Stimulated activated CD8-positive, alpha-beta memory T cell treated with anti-CD3 and anti-CD28 coated beads, Interleukin-12 subunit alpha, Interleukin-12 subunit beta, amount 100 ng/mL, for 24 hours (primary cell): Measurements from ENCODE around the gene BRAF.
"Not testable (repeated sequence)": the region's sequence is repeated elsewhere in the genome, so short reads cannot be mapped to it uniquely, and the experiment has no call there.

Source experiments
- DNase-seq: peaks from one replicate; pipeline ENCODE4 v3.0.0-alpha.2; 2020; ENCODE audit errors: extremely low read depth

Gene BRAF

GRCh38 chr7:140769852-140770251 lies 154.9 kb downstream of the BRAF start:
- no peak for DNase-seq

DNA sequence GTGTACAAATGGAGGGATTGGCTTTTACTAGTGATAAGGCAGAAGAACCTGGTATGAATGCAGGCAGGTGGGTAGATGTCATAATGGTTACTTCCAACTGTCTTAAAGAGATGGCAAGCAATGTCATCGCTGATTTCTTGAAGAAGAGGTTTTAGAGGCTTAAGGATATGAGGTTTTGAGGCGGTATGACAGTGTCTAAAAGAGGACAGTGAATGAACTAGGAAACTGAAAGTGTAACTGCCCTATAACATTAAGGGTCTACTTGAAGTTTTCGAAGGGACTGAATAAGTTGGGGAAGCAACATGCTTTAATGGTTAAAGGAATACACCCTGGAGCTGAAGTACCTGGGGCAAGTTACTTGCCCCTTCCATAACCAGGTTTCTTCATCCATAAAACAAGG lies 157.3 kb downstream of the BRAF start:
- DNase-seq, result no peak

GRCh38 chr7:140765441-140765840 lies 159.3 kb downstream of the BRAF start:
- not testable (repeated sequence) for DNase-seq

DNA sequence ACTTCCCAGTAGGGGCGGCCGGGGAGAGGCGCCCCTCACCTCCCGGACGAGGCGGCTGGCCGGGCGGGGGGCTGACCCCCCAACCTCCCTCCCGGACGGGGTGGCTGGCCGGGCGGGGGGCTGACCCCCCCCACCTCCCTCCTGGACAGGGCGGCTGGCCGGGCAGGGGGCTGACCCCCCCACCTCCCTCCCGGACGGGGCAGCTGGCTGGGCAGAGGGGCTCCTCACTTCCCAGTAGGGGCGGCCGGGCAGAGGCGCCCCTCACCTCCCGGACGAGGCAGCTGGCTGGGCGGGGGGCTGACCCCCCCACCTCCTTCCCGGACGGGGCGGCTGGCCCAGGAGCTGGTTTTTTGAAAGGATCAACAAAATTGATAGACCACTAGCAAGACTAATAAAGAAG lies 161.6 kb downstream of the BRAF start:
- not testable (repeated sequence) for DNase-seq

DNA sequence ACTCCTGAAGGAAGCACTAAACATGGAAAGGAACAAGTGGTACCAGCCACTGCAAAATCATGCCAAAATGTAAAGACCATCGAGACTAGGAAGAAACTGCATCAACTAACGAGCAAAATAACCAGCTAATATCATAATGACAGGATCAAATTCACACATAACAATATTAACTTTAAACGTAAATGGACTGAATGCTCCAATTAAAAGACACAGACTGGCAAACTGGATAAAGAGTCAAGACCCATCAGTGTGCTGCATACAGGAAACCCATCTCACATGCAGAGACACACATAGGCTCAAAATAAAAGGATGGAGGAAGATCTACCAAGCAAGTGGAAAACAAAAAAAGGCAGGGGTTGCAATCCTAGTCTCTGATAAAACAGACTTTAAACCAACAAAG lies 163.4 kb downstream of the BRAF start:
- not testable (repeated sequence) for DNase-seq

GRCh38 chr7:140754506-140754905 lies 170.2 kb downstream of the BRAF start:
- no peak for DNase-seq

DNA sequence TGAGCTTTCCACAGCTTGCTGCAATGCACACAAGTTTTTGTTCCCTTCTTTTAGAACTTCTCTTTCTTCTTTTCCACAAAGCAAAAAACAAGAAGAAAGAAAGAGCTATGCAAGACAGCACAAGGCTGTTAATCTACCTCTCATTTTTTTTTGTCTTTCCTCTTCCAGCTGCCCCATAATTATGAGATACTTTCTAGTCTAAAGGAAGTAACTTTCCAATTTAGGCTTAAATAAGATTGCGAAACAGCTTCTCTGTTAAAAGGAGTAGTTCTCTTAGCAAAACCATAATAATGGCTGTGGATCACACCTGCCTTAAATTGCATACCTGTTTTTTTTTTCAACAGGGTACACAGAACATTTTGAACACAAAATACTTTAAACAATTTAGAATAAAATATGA lies 172.2 kb downstream of the BRAF start:
- no peak for DNase-seq

- no peak for DNase-seq
These were observed 178.0 kb downstream of the BRAF start for GRCh38 chr7:140746751-140747150.

DNA sequence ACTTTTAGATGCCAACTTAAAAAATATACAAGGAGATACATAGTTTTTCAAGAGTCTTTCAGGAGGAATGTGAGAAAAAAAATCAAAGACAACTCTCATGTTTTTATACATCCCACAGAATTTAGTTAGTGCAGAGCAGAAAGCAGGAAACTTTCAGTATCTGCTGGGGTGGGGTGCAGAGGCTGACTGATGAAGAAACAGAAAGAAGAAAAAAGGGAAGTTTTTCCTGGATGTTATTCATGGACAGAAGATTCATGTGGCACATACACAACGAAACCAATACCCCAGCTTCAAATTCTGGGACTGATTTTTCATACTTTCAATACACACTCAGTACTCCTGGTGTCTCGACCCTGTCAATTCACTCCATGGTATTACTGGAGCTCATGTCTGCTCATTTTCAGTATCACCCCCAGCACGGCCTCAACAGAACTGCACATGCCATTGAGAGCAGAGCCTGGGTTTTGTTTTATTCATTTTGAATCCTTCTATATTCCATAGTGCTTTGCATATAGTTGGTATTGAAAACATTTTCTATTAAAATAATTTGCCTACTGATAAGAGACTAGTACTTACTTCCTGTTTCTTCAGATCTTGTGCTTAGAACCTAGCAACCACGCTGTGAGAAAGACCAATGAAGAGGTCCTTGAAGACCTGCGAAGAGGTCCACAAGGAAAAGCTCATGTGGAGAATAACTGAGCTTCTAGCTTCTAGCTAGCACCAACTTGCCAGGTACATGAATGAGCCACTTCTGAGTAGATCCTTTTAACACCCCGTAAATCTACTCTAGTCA lies 179.3 kb downstream of the BRAF start:
- no peak for DNase-seq

GRCh38 chr7:140744005-140744404 lies 180.7 kb downstream of the BRAF start:
- DNase-seq, result no peak

DNA sequence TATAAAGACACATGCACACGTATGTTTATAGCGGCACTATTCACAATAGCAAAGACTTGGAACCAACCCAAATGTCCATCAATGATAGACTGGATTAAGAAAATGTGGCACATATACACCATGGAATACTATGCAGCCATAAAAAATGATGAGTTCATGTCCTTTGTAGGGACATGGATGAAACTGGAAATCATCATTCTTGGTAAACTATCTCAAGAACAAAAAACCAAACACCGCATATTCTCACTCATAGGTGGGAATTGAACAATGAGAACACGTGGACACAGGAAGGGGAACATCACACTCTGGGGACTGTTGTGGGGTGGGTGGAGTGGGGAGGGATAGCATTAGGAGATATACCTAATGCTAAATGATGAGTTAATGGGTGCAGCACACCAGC lies 181.5 kb downstream of the BRAF start:
- DNase-seq, result not testable (repeated sequence)

DNA sequence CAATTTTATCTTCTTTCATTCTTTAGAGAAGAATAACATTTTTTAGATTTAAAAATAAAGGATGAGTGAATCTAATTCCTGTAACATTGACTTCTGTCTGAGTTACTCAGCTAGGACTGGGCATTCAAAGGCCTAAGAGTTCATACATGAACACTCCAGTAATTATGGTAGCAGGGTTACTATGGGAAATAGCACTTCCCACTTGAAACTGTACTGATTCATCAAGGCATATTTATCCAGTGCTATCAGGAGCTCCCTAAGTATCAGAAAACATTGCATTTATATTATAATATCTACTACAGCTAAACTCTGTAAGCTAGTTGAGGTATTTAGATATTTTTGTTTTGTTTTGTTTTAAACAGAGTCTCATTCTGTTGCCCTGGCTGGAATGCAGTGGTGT lies 186.4 kb downstream of the BRAF start:
- no peak for DNase-seq

DNA sequence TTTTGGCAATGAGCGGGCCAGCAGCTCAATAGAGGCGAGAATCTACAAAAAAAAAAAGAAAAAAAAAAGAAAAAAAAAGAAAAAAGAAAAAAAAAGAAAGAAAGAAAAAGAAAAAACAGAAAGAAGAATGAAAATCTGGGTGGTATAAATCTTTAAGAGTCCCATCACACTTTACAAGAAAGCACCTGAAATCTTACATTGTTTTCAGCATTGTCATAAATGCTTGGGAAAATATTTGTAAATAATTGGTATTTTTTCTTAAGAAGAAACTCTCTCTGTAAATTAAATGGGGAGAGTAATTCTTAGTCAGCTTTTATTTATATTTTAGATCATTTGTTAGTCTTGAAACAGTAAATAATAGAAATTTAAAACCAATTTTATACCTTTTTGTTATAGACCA lies 190.0 kb downstream of the BRAF start:
- no peak for DNase-seq

- DNase-seq, result no peak
These were observed 190.6 kb downstream of the BRAF start for GRCh38 chr7:140734096-140734495.

GRCh38 chr7:140732416-140732815 lies 192.3 kb downstream of the BRAF start:
- DNase-seq, result no peak

GRCh38 chr7:140726281-140726680 lies 198.4 kb downstream of the BRAF start:
- no peak for DNase-seq

- no peak for DNase-seq
These were observed 200.0 kb downstream of the BRAF start for GRCh38 chr7:140724706-140725105.

DNA sequence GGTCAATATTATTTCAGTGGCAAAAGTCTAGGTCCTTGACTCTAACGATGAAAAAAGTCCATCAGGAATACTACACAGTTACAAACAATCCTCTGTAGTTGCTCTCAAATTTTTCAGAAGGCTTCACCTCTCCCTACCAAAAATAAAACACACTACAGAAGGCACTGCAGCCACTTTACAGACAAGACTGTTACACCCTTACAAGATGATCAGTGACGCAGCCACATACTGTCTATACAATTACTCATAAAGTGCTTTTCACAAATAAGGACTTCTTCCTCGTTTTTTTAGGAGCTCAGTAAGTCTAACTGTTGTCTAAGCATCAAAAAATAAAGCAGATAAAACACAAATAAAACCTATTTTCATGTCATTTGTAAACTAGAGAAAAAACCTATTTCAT lies 201.2 kb downstream of the BRAF start:
- no peak for DNase-seq

GRCh38 chr7:140723006-140723405 lies 201.7 kb downstream of the BRAF start:
- DNase-seq, result no peak

DNA sequence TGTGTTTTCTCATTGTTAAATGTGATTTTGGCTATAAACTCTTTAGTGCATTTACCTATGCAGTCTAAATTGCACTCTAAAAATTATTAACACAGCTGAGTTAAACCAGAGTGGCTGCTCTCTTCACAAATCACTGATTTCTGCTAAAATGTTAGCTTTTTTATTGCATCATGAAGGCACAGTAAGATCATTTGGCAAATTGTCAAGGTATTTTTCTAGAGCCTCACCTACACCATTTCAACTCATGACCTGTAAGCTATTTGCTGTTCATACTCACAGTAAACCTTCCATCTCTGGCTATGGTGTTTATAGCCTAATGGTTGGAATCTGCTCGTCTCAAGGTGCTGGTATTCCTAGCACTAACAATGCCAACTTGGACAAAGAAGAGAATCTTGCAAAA lies 202.5 kb downstream of the BRAF start:
- DNase-seq, result no peak

DNA sequence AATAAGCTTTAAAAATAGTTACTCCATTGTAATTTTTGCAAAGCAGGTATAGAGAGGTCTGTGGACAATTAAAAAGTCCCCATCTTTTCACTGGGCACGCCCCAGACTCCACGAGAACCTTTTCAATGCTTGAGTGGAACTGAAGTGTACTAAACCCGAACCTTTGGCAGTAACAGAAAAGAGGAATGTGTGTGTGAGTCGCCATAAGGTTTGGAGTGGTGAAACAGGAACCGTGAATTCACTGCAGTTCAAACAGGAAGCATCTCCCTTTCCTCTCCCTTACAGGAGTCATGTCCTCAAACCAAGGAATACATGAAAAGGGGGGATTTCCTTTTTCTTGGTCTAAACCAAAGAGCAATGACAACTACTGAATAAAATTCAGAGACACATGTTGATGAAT lies 205.0 kb downstream of the BRAF start:
- no peak for DNase-seq

DNA sequence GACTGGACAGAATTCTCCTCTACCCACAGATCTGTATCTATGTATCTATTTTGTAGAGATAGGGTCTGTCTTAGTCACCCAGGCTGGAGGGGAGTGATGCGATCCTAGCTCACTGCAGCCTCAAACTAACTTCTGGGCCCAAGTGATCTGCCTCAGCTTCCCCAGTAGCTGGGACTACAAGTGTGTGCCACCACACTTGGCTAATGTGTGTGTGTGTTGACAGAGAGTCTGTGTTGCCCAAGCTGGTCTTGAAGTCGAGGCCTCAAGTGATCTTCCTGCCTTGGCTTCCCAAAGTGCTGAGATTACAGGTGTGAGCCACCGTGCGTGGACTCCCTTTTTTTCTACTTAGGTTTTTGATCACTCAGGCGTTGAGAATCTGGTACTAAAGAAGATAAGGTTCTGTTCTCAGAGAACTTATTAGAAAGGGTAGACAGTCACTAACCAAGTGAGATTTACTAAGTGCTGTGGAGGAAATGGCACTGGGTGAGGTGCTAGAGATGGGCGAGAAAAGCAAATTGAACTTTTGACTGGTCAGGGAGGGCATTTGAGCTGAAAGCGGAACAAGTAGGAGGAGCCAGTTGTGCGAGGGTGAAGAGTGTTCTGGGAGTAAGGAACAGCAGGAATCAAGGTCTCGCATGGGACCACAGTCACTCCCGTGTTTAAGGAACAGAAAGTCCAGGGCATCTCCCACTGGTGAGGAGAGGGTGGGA lies 210.2 kb downstream of the BRAF start:
- no peak for DNase-seq

DNA sequence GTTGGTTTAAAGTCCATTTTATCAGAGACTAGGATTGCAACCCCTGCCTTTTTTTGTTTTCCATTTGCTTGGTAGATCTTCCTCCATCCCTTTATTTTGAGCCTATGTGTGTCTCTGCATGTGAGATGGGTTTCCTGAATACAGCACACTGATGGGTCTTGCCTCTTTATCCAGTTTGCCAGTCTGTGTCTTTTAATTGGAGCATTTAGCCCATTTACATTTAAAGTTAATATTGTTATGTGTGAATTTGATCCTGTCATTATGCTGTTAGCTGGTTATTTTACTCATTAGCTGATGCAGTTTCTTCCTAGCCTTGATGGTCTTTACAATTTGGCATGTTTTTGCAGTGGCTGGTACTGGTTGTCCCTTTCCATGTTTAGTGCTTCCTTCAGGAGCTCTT lies 212.3 kb downstream of the BRAF start:
- DNase-seq, result not testable (repeated sequence)
